CD14-positive monocyte (primary cell): ENCODE measurements around the gene IGF2BP1. TPM values are rescaled to one million over a fixed set of nuclear protein-coding genes. Genes with fewer than 3 reads are reported as not detected.

Experiments used
- DNase-seq, 3 donors: peaks; one replicate each; pipeline ENCODE4 v3.0.0-alpha.2; 2011 to 2022
- H2AFZ ChIP-seq: 2 replicates; pipeline ENCODE4 v1.6.0; 2012; ENCODE audit warnings: mild to moderate bottlenecking, low read depth, low read length, inconsistent platforms; ENCODE audit not compliant: insufficient read depth, poor library complexity, severe bottlenecking
- H3K27ac ChIP-seq, 2 donors: 1 replicate in 1 of 2; 2 replicates in 1 of 2; pipeline ENCODE4 v1.5.1; 2012 to 2013; ENCODE audit warnings: low read length in 2 of 2, control low read depth in 1 of 2, inconsistent platforms in 1 of 2, low read depth in 1 of 2, mild to moderate bottlenecking in 1 of 2
- H3K27me3 ChIP-seq, 2 donors: one replicate each; pipeline versions ENCODE4 v1.6.0 to v1.6.1; 2011 to 2013; ENCODE audit warnings: low read length in 2 of 2; ENCODE audit not compliant: control insufficient read depth in 2 of 2, insufficient read depth in 2 of 2
- H3K36me3 ChIP-seq, 2 donors: replicated peaks in 1 of 2; 1 replicate in 1 of 2; 2 replicates in 1 of 2; pipeline versions ENCODE4 v1.5.1 to v1.6.1; 2012 to 2013; ENCODE audit warnings: low read length in 2 of 2, control low read depth in 1 of 2, inconsistent platforms in 1 of 2, mild to moderate bottlenecking in 1 of 2; ENCODE audit not compliant: insufficient read depth in 2 of 2, control insufficient read depth in 1 of 2
- H3K4me1 ChIP-seq, 2 donors: 1 replicate in 1 of 2; 2 replicates in 1 of 2; pipeline versions ENCODE4 v1.5.1 to v1.6.1; 2012 to 2013; ENCODE audit warnings: low read length in 2 of 2, control low read depth in 1 of 2, inconsistent platforms in 1 of 2, mild to moderate bottlenecking in 1 of 2, moderate library complexity in 1 of 2; ENCODE audit not compliant: insufficient read depth in 2 of 2, control insufficient read depth in 1 of 2
- H3K4me2 ChIP-seq: replicated peaks from 2 replicates; pipeline ENCODE3; 2012; ENCODE audit warnings: low read length, moderate library complexity, mild to moderate bottlenecking; ENCODE audit not compliant: poor library complexity, severe bottlenecking; ENCODE audit errors: extremely low read depth
- H3K4me3 ChIP-seq, 3 experiments: fragments of 200-600 bp in 1 of 3; sonication (generic) in 1 of 3; replicated peaks in 1 of 3; 1 replicate in 2 of 3; 2 replicates in 1 of 3; pipeline ENCODE4 v1.5.1; 2011 to 2013; ENCODE audit warnings: low read length in 3 of 3, mild to moderate bottlenecking in 3 of 3, control low read depth in 2 of 3, low read depth in 2 of 3, inconsistent platforms in 1 of 3, moderate library complexity in 1 of 3
- H3K79me2 ChIP-seq: 2 replicates; pipeline ENCODE4 v1.6.0; 2012; ENCODE audit warnings: mild to moderate bottlenecking, control low read depth, inconsistent platforms, low read length, moderate library complexity; ENCODE audit not compliant: insufficient read depth
- H3K9ac ChIP-seq: 2 replicates; pipeline ENCODE4 v1.6.0; 2017; ENCODE audit warnings: low read length, mild to moderate bottlenecking; ENCODE audit not compliant: insufficient read depth, poor library complexity, severe bottlenecking
- H3K9me3 ChIP-seq, 2 donors: replicated peaks in 1 of 2; 1 replicate in 1 of 2; 2 replicates in 1 of 2; pipeline versions ENCODE4 v1.5.1 to v1.6.1; 2012 to 2013; ENCODE audit warnings: low read length in 2 of 2, control low read depth in 1 of 2; ENCODE audit not compliant: control insufficient read depth in 1 of 2, insufficient read depth in 1 of 2
- H4K20me1 ChIP-seq: 2 replicates; pipeline ENCODE4 v1.6.0; 2012; ENCODE audit warnings: mild to moderate bottlenecking, low read length, control low read depth, moderate library complexity; ENCODE audit not compliant: insufficient read depth
- H3K27ac Mint-ChIP-seq, 7 donors: one replicate each; pipeline ENCODE4 v1.8.0; 2020; ENCODE audit warnings: mild to moderate bottlenecking in 7 of 7, mixed read lengths in 7 of 7, moderate library complexity in 6 of 7, inconsistent platforms in 2 of 7
- H3K27me3 Mint-ChIP-seq, 3 donors: one replicate each; pipeline ENCODE4 v1.8.0; 2021 to 2022; ENCODE audit warnings: low read depth in 3 of 3, mild to moderate bottlenecking in 3 of 3, mixed read lengths in 3 of 3, moderate library complexity in 3 of 3, inconsistent platforms in 1 of 3
- H3K36me3 Mint-ChIP-seq, 2 donors: one replicate each; pipeline ENCODE4 v1.8.0; 2020; ENCODE audit warnings: mixed read lengths in 2 of 2, inconsistent platforms in 1 of 2, mild to moderate bottlenecking in 1 of 2
- H3K4me1 Mint-ChIP-seq: one replicate; pipeline ENCODE4 v1.8.0; 2020; ENCODE audit warnings: mild to moderate bottlenecking, mixed read lengths
- H3K4me3 Mint-ChIP-seq, 2 donors: one replicate each; pipeline ENCODE4 v1.8.0; 2020; ENCODE audit warnings: mild to moderate bottlenecking in 2 of 2, mixed read lengths in 2 of 2, moderate library complexity in 1 of 2
- H3K9me3 Mint-ChIP-seq, 7 donors: one replicate each; pipeline ENCODE4 v1.8.0; 2020 to 2022; ENCODE audit warnings: mixed read lengths in 7 of 7, mild to moderate bottlenecking in 6 of 7, moderate library complexity in 6 of 7, inconsistent platforms in 2 of 7
- CTCF ChIP-seq: fragments of 200-600 bp; IDR thresholded peaks from one replicate; pipeline ENCODE4 v1.8.0; 2022; ENCODE audit warnings: antibody characterized with exemption, mild to moderate bottlenecking
- WGBS: methylation state at CpG from one replicate; pipeline ENCODE4 v1.1.5; 2013; ENCODE audit warnings: missing lambda C conversion rate; ENCODE audit not compliant: insufficient coverage; 5-methylcytosine and 5-hydroxymethylcytosine counted together
- intact Hi-C, 2 donors: fragments of 100-400 bp; cut with micrococcal nuclease; formaldehyde crosslinking; loops; one replicate each; pipeline versions ENCODE4 v1.15.0 to v1.15.1; 2023
- polyA plus RNA-seq, 3 donors: library from polyadenylated mRNA; depleted of rRNA in 1 of 3; unstranded in 2 of 3; stranded (reverse) in 1 of 3; fragments of 300-500 nt in 2 of 3; fragments of >200 nt in 1 of 3; fragmentation: Illumina TruSeq in 2 of 3; gene quantifications; 1 replicate in 2 of 3; 2 replicates in 1 of 3; pipeline ENCODE4 v1.2.3, GENCODE V29; 2012 to 2021

IGF2BP1 gene
- polyA plus RNA-seq, 3 donors: not detected

GRCh38 chr17:49085565-49086315 is 88.6 kb downstream of the IGF2BP1 start:
- no peak overlapping the region for H3K27ac ChIP-seq
- DNase-seq: no peak
- no peak overlapping the region for H3K4me3 ChIP-seq
- no peak for TF ChIP-seq CTCF
- no peak overlapping the region for H2AFZ ChIP-seq
- Mint-ChIP-seq H3K4me1 (no peaks in the 10 kb centered on the region), H3K4me3 (no peak overlapping the region), H3K36me3 (no peaks in the 10 kb centered on the region), H3K27ac (no peak overlapping the region), H3K9me3 (peaks cover 0 to 13% (median 5%) of the 10 kb centered on the region in 7 donors), H3K27me3 (peaks cover 12 to 35% (median 13%) of the 10 kb centered on the region in 3 donors)
- H3K9me3 ChIP-seq: no peaks in the 10 kb centered on the region
- H3K36me3 ChIP-seq: no peaks in the 10 kb centered on the region
- no peak overlapping the region for H3K9ac ChIP-seq
- no peaks in the 10 kb centered on the region for H4K20me1 ChIP-seq
- H3K4me2 ChIP-seq: no peak overlapping the region
- H3K79me2 ChIP-seq: no peaks in the 10 kb centered on the region
- peaks cover 3 to 7% of the 10 kb centered on the region in 2 donors for H3K27me3 ChIP-seq
- intact Hi-C loops: no loop called here
- no peaks in the 10 kb centered on the region for H3K4me1 ChIP-seq
- WGBS: 87% methylated on average over 3 of the region's 5 CpGs

GRCh38 chr17:49086316-49086605 is 89.1 kb downstream of the IGF2BP1 start:
- H3K9me3 Mint-ChIP-seq: peaks cover 0 to 14% (median 5%) of the 10 kb centered on the region in 7 donors
- H3K4me1 Mint-ChIP-seq: no peaks in the 10 kb centered on the region
- H3K9ac ChIP-seq: no peak overlapping the region
- no peak overlapping the region for H3K4me3 Mint-ChIP-seq
- intact Hi-C loops: no loop called here
- no peaks in the 10 kb centered on the region for H3K36me3 ChIP-seq
- H2AFZ ChIP-seq: no peak overlapping the region
- no peak overlapping the region for H3K27ac ChIP-seq
- H3K4me1 ChIP-seq: no peaks in the 10 kb centered on the region
- no peaks in the 10 kb centered on the region for H3K36me3 Mint-ChIP-seq
- H4K20me1 ChIP-seq: no peaks in the 10 kb centered on the region
- no peak overlapping the region for H3K27ac Mint-ChIP-seq
- no CpG with 5 or more reads among the region's 1 CpG for WGBS
- TF ChIP-seq CTCF: no peak
- H3K4me2 ChIP-seq: no peak overlapping the region
- peaks cover 3 to 5% of the 10 kb centered on the region in 2 donors for H3K27me3 ChIP-seq
- peaks cover 12 to 32% (median 13%) of the 10 kb centered on the region in 3 donors for H3K27me3 Mint-ChIP-seq
- H3K79me2 ChIP-seq: no peaks in the 10 kb centered on the region
- H3K4me3 ChIP-seq: no peak overlapping the region
- DNase-seq: no peak
- H3K9me3 ChIP-seq: no peaks in the 10 kb centered on the region
